ENCODE data around the gene KCNK3. TPM values are rescaled to one million over a fixed set of nuclear protein-coding genes. Genes with fewer than 3 reads are reported as not detected.
A peak's percentile ranks its signal among the peaks of the same experiment; 100 is the strongest.

Gene KCNK3
- total RNA-seq, 4 donors from 2014 or later, result 2.0 to 13.9 (median 9.8) TPM

DNA sequence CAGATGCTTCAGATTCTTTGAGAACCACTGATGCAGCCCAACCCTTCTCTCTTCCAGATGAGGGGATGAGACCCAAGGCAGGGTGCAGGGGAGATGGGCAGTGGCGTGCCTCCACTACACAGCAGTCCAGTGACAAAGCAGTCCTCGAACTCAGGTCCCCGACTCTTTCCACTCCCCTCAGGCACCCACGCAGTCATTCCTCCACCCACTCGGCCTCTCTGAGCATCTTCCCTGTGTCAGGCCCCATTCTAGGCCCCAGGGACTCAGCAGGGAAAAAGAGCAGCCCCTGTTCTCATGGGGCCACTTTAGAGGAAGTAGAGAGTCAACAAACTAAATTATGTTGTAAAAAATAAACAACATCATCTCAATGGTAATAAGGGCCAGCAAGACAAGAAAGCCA lies 15.2 kb downstream of the KCNK3 start:
- peak overlapping the region in 3 of 4 donors; percentile 27 to 37 (median 27) for H3K27ac ChIP-seq
- no peak for ATAC-seq
- TF ChIP-seq POLR2AphosphoS5 (IDR thresholded peaks at IDR 0.05), result no peak
- no peak for TF ChIP-seq POLR2A (IDR thresholded peaks at IDR 0.05)
- TF ChIP-seq, protein P1, sequence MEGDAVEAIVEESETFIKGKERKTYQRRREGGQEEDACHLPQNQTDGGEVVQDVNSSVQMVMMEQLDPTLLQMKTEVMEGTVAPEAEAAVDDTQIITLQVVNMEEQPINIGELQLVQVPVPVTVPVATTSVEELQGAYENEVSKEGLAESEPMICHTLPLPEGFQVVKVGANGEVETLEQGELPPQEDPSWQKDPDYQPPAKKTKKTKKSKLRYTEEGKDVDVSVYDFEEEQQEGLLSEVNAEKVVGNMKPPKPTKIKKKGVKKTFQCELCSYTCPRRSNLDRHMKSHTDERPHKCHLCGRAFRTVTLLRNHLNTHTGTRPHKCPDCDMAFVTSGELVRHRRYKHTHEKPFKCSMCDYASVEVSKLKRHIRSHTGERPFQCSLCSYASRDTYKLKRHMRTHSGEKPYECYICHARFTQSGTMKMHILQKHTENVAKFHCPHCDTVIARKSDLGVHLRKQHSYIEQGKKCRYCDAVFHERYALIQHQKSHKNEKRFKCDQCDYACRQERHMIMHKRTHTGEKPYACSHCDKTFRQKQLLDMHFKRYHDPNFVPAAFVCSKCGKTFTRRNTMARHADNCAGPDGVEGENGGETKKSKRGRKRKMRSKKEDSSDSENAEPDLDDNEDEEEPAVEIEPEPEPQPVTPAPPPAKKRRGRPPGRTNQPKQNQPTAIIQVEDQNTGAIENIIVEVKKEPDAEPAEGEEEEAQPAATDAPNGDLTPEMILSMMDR (IDR thresholded peaks at IDR 0.05), result no peak
- TF ChIP-seq EP300 (IDR thresholded peaks at IDR 0.05), result no peak
- no peaks in the 10 kb centered on the region for H3K9me3 ChIP-seq
- no peak overlapping the region for H3K4me3 ChIP-seq
- no peaks in the 10 kb centered on the region for H3K36me3 ChIP-seq
- peaks cover 0 to 79% (median 18%) of the 10 kb centered on the region in 3 donors for H3K4me1 ChIP-seq
- 86% methylated on average over 5 of the region's 5 CpGs; no CpG with 5 or more reads in 1 of the 2 donors for WGBS, 2 donors (ENCODE audit: low coverage in 1 of 2)
- H3K27me3 ChIP-seq, result no peaks in the 10 kb centered on the region

DNA sequence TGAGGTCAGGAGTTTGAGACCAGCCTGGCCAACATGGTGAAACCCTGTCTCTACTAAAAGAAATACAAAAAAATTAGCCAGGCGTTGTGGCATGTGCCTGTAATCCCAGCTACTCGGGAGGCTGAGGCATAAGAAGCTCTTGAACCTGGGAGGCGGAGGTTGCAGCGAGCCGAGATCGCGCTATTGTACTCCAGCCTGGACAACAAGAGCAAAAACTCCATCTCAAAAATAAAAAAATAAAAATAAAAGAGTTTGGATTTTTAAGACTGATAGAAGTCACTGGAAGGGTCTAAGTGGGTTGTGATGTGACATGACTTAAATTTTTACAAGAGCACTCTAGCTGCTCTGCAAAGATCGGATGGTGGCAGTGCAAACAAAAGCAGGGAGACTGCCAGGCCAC lies 15.9 kb downstream of the KCNK3 start:
- H3K36me3 ChIP-seq, result no peaks in the 10 kb centered on the region
- 83 to 98% methylated on average over 5 to 6 of the region's 8 CpGs for WGBS, 2 donors (ENCODE audit: low coverage in 1 of 2)
- no peaks in the 10 kb centered on the region for H3K27me3 ChIP-seq
- no peak overlapping the region for H3K4me3 ChIP-seq
- H3K4me1 ChIP-seq, result peaks cover 0 to 86% (median 22%) of the 10 kb centered on the region in 3 donors
- no peaks in the 10 kb centered on the region for H3K9me3 ChIP-seq
- H3K27ac ChIP-seq, result no peak overlapping the region
- no peak for ATAC-seq
- TF ChIP-seq POLR2AphosphoS5 (IDR thresholded peaks at IDR 0.05) (no peak), POLR2A (IDR thresholded peaks at IDR 0.05) (no peak), EP300 (IDR thresholded peaks at IDR 0.05) (no peak)
- TF ChIP-seq, protein P1 (IDR thresholded peaks at IDR 0.05), result no peak

DNA sequence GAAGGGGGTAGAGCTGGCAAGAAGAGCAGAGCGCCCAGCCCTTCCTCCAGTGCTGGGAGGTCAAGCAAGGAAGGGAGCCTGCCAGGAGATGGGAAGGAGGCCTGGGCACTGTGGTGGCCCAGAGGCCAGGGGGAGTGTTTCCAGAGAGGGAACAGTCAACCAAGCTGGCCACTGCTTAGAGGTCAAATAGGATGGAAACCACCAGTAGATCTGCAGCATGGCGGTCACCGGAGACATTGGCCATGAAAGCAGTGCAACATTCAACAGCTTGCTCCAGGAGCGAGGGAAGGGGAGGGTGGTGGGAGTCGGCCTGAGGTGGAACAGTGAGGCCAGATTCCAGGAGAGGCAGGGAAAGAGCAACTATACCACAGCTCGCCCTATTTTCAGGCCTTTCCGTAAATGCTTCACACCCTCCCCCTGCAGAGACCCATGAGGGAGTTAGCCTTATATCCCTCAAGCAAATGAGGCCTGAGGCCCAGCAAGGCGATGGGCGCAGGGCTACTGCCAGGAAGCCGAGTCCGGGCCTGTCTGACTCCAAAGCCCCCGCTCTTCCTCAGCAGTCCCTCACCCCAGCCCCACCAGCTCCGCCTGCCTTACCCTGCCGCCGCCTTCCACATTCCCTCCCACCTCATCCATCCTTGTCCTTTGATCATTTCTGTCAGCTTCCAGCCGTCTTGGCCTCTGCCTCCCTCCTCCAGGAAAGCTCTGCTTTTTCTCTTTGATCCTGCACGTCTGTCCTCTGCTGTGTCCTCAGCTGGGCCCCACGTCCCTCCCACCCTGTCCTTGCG lies 17.0 kb downstream of the KCNK3 start:
- peak overlapping the region in 3 of 4 donors; percentile 61 to 76 (median 71) for H3K27ac ChIP-seq
- no peaks in the 10 kb centered on the region for H3K36me3 ChIP-seq
- H3K4me1 ChIP-seq, result peaks cover 0 to 92% (median 22%) of the 10 kb centered on the region in 3 donors
- TF ChIP-seq POLR2A (IDR thresholded peaks at IDR 0.05) (no peak), EP300 (IDR thresholded peaks at IDR 0.05) (no peak), POLR2AphosphoS5 (IDR thresholded peaks at IDR 0.05) (no peak)
- TF ChIP-seq, protein P1 (IDR thresholded peaks at IDR 0.05), result no peak
- no peak for ATAC-seq
- H3K27me3 ChIP-seq, result no peaks in the 10 kb centered on the region
- 43 to 61% methylated on average over 4 to 17 of the region's 19 CpGs for WGBS, 2 donors (ENCODE audit: low coverage in 1 of 2)
- no peak overlapping the region for H3K4me3 ChIP-seq
- no peaks in the 10 kb centered on the region for H3K9me3 ChIP-seq

DNA sequence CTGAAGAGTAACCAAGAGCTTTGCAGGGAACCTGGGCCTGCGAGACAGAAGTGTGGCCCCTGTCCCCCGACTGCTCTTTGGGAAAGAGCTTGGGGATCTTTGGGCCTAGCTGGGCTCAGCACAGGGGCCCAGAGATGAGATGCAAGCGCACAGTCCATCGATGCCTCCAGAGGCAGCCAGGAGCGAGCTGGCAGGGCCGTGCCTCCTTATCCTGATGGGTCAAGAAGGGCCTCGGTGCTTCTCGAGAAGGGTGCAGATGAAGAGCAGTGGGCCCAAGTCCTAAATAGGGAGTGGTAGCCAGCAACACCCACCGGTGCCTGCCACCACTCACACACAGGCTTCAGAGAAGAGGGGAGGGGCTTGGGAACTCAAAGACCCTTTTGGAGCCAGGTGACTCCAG lies 17.6 kb downstream of the KCNK3 start:
- Histone ChIP-seq H3K4me3 (no peak overlapping the region), H3K27ac (peak overlapping the region in 3 of 4 donors; percentile 61 to 76 (median 71)), H3K9me3 (no peaks in the 10 kb centered on the region), H3K4me1 (peaks cover 0 to 94% (median 22%) of the 10 kb centered on the region in 3 donors), H3K27me3 (no peaks in the 10 kb centered on the region), H3K36me3 (no peaks in the 10 kb centered on the region)
- WGBS, 2 donors (ENCODE audit: low coverage in 1 of 2), result no CpG with 5 or more reads among the region's 9 CpGs
- no peak for TF ChIP-seq POLR2A (IDR thresholded peaks at IDR 0.05)
- TF ChIP-seq, protein P1 (IDR thresholded peaks at IDR 0.05), result no peak
- TF ChIP-seq EP300 (IDR thresholded peaks at IDR 0.05), result no peak
- TF ChIP-seq POLR2AphosphoS5 (IDR thresholded peaks at IDR 0.05), result no peak
- ATAC-seq, result no peak

All from gastroesophageal sphincter (tissue), 4 donors.